H9 (cell line): ENCODE results near the gene TEK. TPM values are rescaled to one million over a fixed set of nuclear protein-coding genes. Genes with fewer than 3 reads are reported as not detected.

Experiments used
- DNase-seq: peaks from one replicate; pipeline ENCODE4 v3.0.0-alpha.2; 2017
- H2AFZ ChIP-seq: one replicate; pipeline ENCODE4 v1.6.1; 2013; ENCODE audit warnings: mild to moderate bottlenecking, low read length, control low read depth, moderate library complexity
- H2AK5ac ChIP-seq: 2 replicates; pipeline ENCODE4 v1.6.1; 2013; ENCODE audit warnings: low read length, control low read depth, mixed read lengths; ENCODE audit not compliant: insufficient read length
- H2BK120ac ChIP-seq: one replicate; pipeline ENCODE4 v1.6.1; 2013; ENCODE audit warnings: low read depth, mild to moderate bottlenecking, low read length, control low read depth, inconsistent platforms; ENCODE audit not compliant: poor library complexity, severe bottlenecking
- H2BK12ac ChIP-seq: 2 replicates; pipeline ENCODE4 v1.6.1; 2013; ENCODE audit warnings: low read length, control low read depth, mixed read lengths, low read depth; ENCODE audit not compliant: insufficient read length
- H2BK15ac ChIP-seq: 2 replicates; pipeline ENCODE4 v1.6.1; 2013; ENCODE audit warnings: low read depth, low read length, control low read depth
- H2BK20ac ChIP-seq: one replicate; pipeline ENCODE4 v1.6.1; 2013; ENCODE audit warnings: low read depth, mild to moderate bottlenecking, low read length, control low read depth, inconsistent platforms; ENCODE audit not compliant: poor library complexity, severe bottlenecking
- H2BK5ac ChIP-seq: 2 replicates; pipeline ENCODE4 v1.6.1; 2013; ENCODE audit warnings: low read length, control low read depth, mixed read lengths; ENCODE audit not compliant: insufficient read length
- H3K14ac ChIP-seq: 2 replicates; pipeline ENCODE4 v1.6.1; 2013; ENCODE audit warnings: low read length, control low read depth; ENCODE audit not compliant: insufficient read depth
- H3K18ac ChIP-seq: 2 replicates; pipeline ENCODE4 v1.6.1; 2013; ENCODE audit warnings: low read depth, mild to moderate bottlenecking, mixed read lengths, low read length, control low read depth; ENCODE audit not compliant: insufficient read length
- H3K23ac ChIP-seq: 2 replicates; pipeline ENCODE4 v1.6.1; 2013; ENCODE audit warnings: low read length, control low read depth, mixed read lengths, low read depth; ENCODE audit not compliant: insufficient read length
- H3K23me2 ChIP-seq: 2 replicates; pipeline ENCODE4 v1.6.1; 2013; ENCODE audit warnings: low read depth, mild to moderate bottlenecking, mixed read lengths, low read length, control low read depth; ENCODE audit not compliant: insufficient read length, poor library complexity, severe bottlenecking
- H3K27ac ChIP-seq: 2 replicates; pipeline ENCODE4 v1.5.1; 2013; ENCODE audit warnings: low read length, control low read depth, mixed read lengths, low read depth; ENCODE audit not compliant: insufficient read length
- H3K27me3 ChIP-seq: 2 replicates; pipeline ENCODE4 v1.6.1; 2013; ENCODE audit warnings: low read length, control low read depth, inconsistent platforms; ENCODE audit not compliant: insufficient read depth
- H3K4ac ChIP-seq: 2 replicates; pipeline ENCODE4 v1.6.1; 2013; ENCODE audit warnings: low read depth, mild to moderate bottlenecking, control low read depth, inconsistent platforms, low read length, moderate library complexity
- H3K4me1 ChIP-seq: 2 replicates; pipeline ENCODE4 v1.6.1; 2013; ENCODE audit warnings: low read length, control low read depth, inconsistent platforms; ENCODE audit not compliant: insufficient read depth
- H3K4me2 ChIP-seq: 2 replicates; pipeline ENCODE4 v1.6.1; 2013; ENCODE audit warnings: low read length, control low read depth, mixed read lengths; ENCODE audit not compliant: insufficient read length, insufficient read depth
- H3K56ac ChIP-seq: 2 replicates; pipeline ENCODE4 v1.6.1; 2013; ENCODE audit warnings: low read depth, mild to moderate bottlenecking, mixed read lengths, low read length, control low read depth; ENCODE audit not compliant: insufficient read length
- H3K79me1 ChIP-seq: 2 replicates; pipeline ENCODE4 v1.6.1; 2013; ENCODE audit warnings: low read depth, mild to moderate bottlenecking, moderate library complexity, low read length, control low read depth, inconsistent platforms; ENCODE audit not compliant: insufficient read depth, poor library complexity, severe bottlenecking
- H3K79me2 ChIP-seq: 2 replicates; pipeline ENCODE4 v1.6.1; 2013; ENCODE audit warnings: low read length, control low read depth, inconsistent platforms; ENCODE audit not compliant: insufficient read depth
- H3K9ac ChIP-seq: 2 replicates; pipeline ENCODE4 v1.6.1; 2013; ENCODE audit warnings: low read length, control low read depth, mixed read lengths; ENCODE audit not compliant: insufficient read length; ENCODE audit errors: extremely low read depth
- H3K9me3 ChIP-seq: one replicate; pipeline ENCODE4 v1.6.1; 2013; ENCODE audit warnings: low read depth, low read length, inconsistent platforms; ENCODE audit not compliant: control insufficient read depth
- H3T11ph ChIP-seq: one replicate; pipeline ENCODE4 v1.6.1; 2013; ENCODE audit warnings: mild to moderate bottlenecking, low read length, control low read depth, inconsistent platforms
- H4K20me1 ChIP-seq: one replicate; pipeline ENCODE4 v1.6.1; 2013; ENCODE audit not compliant: control insufficient read depth, insufficient read length, insufficient read depth
- H4K5ac ChIP-seq: 2 replicates; pipeline ENCODE4 v1.6.1; 2013; ENCODE audit warnings: low read depth, mild to moderate bottlenecking, mixed read lengths, low read length, control low read depth; ENCODE audit not compliant: insufficient read length
- H4K8ac ChIP-seq: replicated peaks from 2 replicates; pipeline ENCODE4 v1.6.1; 2013; ENCODE audit warnings: low read length, control low read depth, mixed read lengths, low read depth; ENCODE audit not compliant: insufficient read length
- H4K91ac ChIP-seq: 2 replicates; pipeline ENCODE4 v1.6.1; 2013; ENCODE audit warnings: low read depth, mild to moderate bottlenecking, moderate library complexity, mixed read lengths, low read length, control low read depth; ENCODE audit not compliant: insufficient read length
- H3K27ac Mint-ChIP-seq, 3 experiments: 2 replicates in 2 of 3; 3 replicates in 1 of 3; pipeline ENCODE4 v1.8.0; 2020 to 2021; ENCODE audit warnings: mixed read lengths in 3 of 3, mild to moderate bottlenecking in 1 of 3, moderate library complexity in 1 of 3
- H3K27me3 Mint-ChIP-seq: 2 replicates; pipeline ENCODE4 v1.8.0; 2021; ENCODE audit warnings: low read depth, mild to moderate bottlenecking, moderate library complexity, mixed read lengths
- H3K36me3 Mint-ChIP-seq, 3 experiments: 2 replicates in 2 of 3; 3 replicates in 1 of 3; pipeline ENCODE4 v1.8.0; 2020 to 2021; ENCODE audit warnings: low read depth in 3 of 3, mixed read lengths in 3 of 3; ENCODE audit not compliant: insufficient read depth in 1 of 3
- H3K4me1 Mint-ChIP-seq, 2 experiments: 2 replicates each; pipeline ENCODE4 v1.8.0; 2020; ENCODE audit warnings: mixed read lengths in 2 of 2
- H3K4me3 Mint-ChIP-seq, 2 experiments: 2 replicates in 1 of 2; 3 replicates in 1 of 2; pipeline ENCODE4 v1.8.0; 2020 to 2021; ENCODE audit warnings: mild to moderate bottlenecking in 2 of 2, mixed read lengths in 2 of 2, moderate library complexity in 1 of 2
- H3K9me3 Mint-ChIP-seq, 2 experiments: 2 replicates in 1 of 2; 3 replicates in 1 of 2; pipeline ENCODE4 v1.8.0; 2020; ENCODE audit warnings: mild to moderate bottlenecking in 2 of 2, mixed read lengths in 2 of 2, moderate library complexity in 1 of 2
- WGBS: extraction: QIAGEN DNeasy Blood & Tissue Kit; methylation state at CpG from one replicate; pipeline ENCODE4 v1.1.7; 2013; ENCODE audit warnings: missing lambda C conversion rate, low lambda C conversion rate, mixed read lengths; ENCODE audit not compliant: insufficient read length; ENCODE audit errors: extremely low coverage; 5-methylcytosine and 5-hydroxymethylcytosine counted together
- total RNA-seq: library from RNA; stranded (reverse); gene quantifications from 2 replicates; pipeline ENCODE4 v1.2.1, GENCODE V29; 2021
- TF ChIP-seq, protein P1 (sequence below): fragments of 200-600 bp; sonication (generic); conservative IDR thresholded peaks from 3 replicates; pipeline ENCODE4 v1.8.0; 2021; ENCODE audit warnings: antibody characterized with exemption, mild to moderate bottlenecking

Gene TEK
- total RNA-seq, 1 experiment from 2014 or later, result 1.8 TPM

DNA sequence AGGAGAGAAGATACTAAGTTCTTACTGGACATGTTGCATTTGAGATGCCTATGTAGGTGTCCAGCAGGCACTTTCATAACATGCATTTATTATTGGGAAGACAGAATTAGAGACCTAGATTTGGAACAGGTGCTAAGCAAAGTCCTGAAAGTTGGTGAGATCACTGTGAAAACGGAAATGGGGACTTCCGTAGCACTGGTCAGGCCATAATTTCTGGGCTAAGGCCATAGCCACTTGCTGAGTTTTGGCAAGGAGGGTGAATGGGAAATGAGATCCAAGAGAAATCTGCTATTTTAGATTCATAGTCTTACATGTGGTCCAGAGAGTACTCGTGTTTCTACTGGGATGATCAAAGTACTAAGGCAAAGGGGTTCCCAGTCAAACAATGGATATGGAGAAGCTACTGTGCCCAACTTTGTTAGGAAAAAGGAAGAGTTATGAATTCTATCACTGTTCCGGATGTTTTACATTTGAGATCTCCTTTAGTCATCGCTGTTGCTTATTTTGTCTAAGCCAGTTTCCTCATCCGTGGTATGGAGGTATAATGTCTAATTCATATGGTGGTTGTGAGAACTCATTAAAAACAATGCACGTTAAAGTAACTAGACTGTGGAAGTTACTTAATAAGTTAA, 33.4 kb downstream of the TEK start:
- no peaks in the 10 kb centered on the region for H3K9me3 ChIP-seq
- no peaks in the 10 kb centered on the region; the same call in 1 of the 2 replicates for H3K4me1 ChIP-seq
- no peaks in the 10 kb centered on the region for H3K27me3 Mint-ChIP-seq
- H3K9me3 Mint-ChIP-seq, result no peaks in the 10 kb centered on the region; a peak in 2 of 5 replicates
- TF ChIP-seq, protein P1, sequence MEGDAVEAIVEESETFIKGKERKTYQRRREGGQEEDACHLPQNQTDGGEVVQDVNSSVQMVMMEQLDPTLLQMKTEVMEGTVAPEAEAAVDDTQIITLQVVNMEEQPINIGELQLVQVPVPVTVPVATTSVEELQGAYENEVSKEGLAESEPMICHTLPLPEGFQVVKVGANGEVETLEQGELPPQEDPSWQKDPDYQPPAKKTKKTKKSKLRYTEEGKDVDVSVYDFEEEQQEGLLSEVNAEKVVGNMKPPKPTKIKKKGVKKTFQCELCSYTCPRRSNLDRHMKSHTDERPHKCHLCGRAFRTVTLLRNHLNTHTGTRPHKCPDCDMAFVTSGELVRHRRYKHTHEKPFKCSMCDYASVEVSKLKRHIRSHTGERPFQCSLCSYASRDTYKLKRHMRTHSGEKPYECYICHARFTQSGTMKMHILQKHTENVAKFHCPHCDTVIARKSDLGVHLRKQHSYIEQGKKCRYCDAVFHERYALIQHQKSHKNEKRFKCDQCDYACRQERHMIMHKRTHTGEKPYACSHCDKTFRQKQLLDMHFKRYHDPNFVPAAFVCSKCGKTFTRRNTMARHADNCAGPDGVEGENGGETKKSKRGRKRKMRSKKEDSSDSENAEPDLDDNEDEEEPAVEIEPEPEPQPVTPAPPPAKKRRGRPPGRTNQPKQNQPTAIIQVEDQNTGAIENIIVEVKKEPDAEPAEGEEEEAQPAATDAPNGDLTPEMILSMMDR, result no peak
- no peak overlapping the region for H4K5ac ChIP-seq
- no peak overlapping the region for H2BK120ac ChIP-seq
- DNase-seq, result no peak
- no peak overlapping the region for H3K27ac Mint-ChIP-seq
- H3K23me2 ChIP-seq, result no peaks in the 10 kb centered on the region
- no peak overlapping the region for H3K56ac ChIP-seq
- no peaks in the 10 kb centered on the region for H3K79me1 ChIP-seq
- H3K4ac ChIP-seq, result no peak overlapping the region
- no peaks in the 10 kb centered on the region for H3K79me2 ChIP-seq
- peaks cover 0 to 8% (median 5%) of the 10 kb centered on the region in 3 experiments; a peak in 4 of 7 replicates for H3K36me3 Mint-ChIP-seq
- H2AK5ac ChIP-seq, result no peak overlapping the region
- no peak overlapping the region for H3K4me2 ChIP-seq
- no peak overlapping the region for H2AFZ ChIP-seq
- H3K9ac ChIP-seq, result no peak overlapping the region
- H3T11ph ChIP-seq, result no peak overlapping the region
- H4K91ac ChIP-seq, result no peak overlapping the region
- no peak overlapping the region for H3K27ac ChIP-seq
- no CpG with 5 or more reads among the region's 7 CpGs for WGBS
- H2BK20ac ChIP-seq, result no peak overlapping the region
- H4K20me1 ChIP-seq, result no peaks in the 10 kb centered on the region
- no peaks in the 10 kb centered on the region for H3K27me3 ChIP-seq
- H3K23ac ChIP-seq, result no peak overlapping the region
- H2BK15ac ChIP-seq, result no peak overlapping the region
- no peak overlapping the region for H3K18ac ChIP-seq
- H2BK5ac ChIP-seq, result no peak overlapping the region
- H4K8ac ChIP-seq, result no peak overlapping the region
- no peak overlapping the region for H3K14ac ChIP-seq
- H2BK12ac ChIP-seq, result no peak overlapping the region
- peaks cover 6 to 14% of the 10 kb centered on the region in 2 experiments; a peak in 3 of 4 replicates for H3K4me1 Mint-ChIP-seq
- H3K4me3 Mint-ChIP-seq, result no peak overlapping the region
